ENCODE data around the gene IGSF6. TPM values are rescaled to one million over a fixed set of nuclear protein-coding genes. Genes with fewer than 3 reads are reported as not detected.

IGSF6 gene
- total RNA-seq, 1 experiment from 2014 or later, result not detected

- Mint-ChIP-seq H3K27ac (no peak overlapping the region), H3K9me3 (no peaks in the 10 kb centered on the region), H3K36me3 (ENCODE audit: insufficient read depth in 1 of 3, low read depth in 3 of 3) (peaks cover 0 to 7% (median 2%) of the 10 kb centered on the region in 3 experiments; a peak in 3 of 7 replicates), H3K4me1 (peaks cover 1 to 9% of the 10 kb centered on the region in 2 experiments; a peak in 2 of 4 replicates), H3K4me3 (no peak overlapping the region), H3K27me3 (ENCODE audit: low read depth) (peaks cover 6% of the 10 kb centered on the region)
- no CpG with 5 or more reads among the region's 4 CpGs for WGBS (ENCODE audit: extremely low coverage, insufficient read length, low lambda C conversion rate)
- H2BK15ac ChIP-seq (ENCODE audit: low read depth, low read length), result no peak overlapping the region
- H3K27me3 ChIP-seq (ENCODE audit: insufficient read depth, low read length), result no peaks in the 10 kb centered on the region
- H2BK5ac ChIP-seq (ENCODE audit: insufficient read length, low read length), result no peak overlapping the region
- H4K91ac ChIP-seq (ENCODE audit: insufficient read length, low read depth, low read length), result no peak overlapping the region
- H3T11ph ChIP-seq (ENCODE audit: low read length), result no peak overlapping the region
- no peak for DNase-seq
- H3K23ac ChIP-seq (ENCODE audit: insufficient read length, low read depth, low read length), result no peak overlapping the region
- H4K8ac ChIP-seq (replicated peaks; ENCODE audit: insufficient read length, low read depth, low read length), result no peak overlapping the region
- no peak overlapping the region for H3K18ac ChIP-seq (ENCODE audit: insufficient read length, low read depth, low read length)
- H2BK120ac ChIP-seq (ENCODE audit: low read depth, low read length, poor library complexity, severe bottlenecking), result no peak overlapping the region
- no peaks in the 10 kb centered on the region for H4K20me1 ChIP-seq (ENCODE audit: control insufficient read depth, insufficient read depth, insufficient read length)
- no peak overlapping the region for H2BK12ac ChIP-seq (ENCODE audit: insufficient read length, low read depth, low read length)
- no peak overlapping the region for H2BK20ac ChIP-seq (ENCODE audit: low read depth, low read length, poor library complexity, severe bottlenecking)
- no peak for TF ChIP-seq CTCF (conservative IDR thresholded peaks at IDR 0.05)
- no peak overlapping the region for H3K14ac ChIP-seq (ENCODE audit: insufficient read depth, low read length)
- peaks cover 2% of the 10 kb centered on the region; the same call in 1 of the 2 replicates for H3K4me1 ChIP-seq (ENCODE audit: insufficient read depth, low read length)
- no peak overlapping the region for H2AFZ ChIP-seq (ENCODE audit: low read length)
- no peaks in the 10 kb centered on the region for H3K23me2 ChIP-seq (ENCODE audit: insufficient read length, low read depth, low read length, poor library complexity, severe bottlenecking)
- no peak overlapping the region for H2AK5ac ChIP-seq (ENCODE audit: insufficient read length, low read length)
- no peak overlapping the region for H3K4ac ChIP-seq (ENCODE audit: low read depth, low read length)
- H3K79me2 ChIP-seq (ENCODE audit: insufficient read depth, low read length), result no peaks in the 10 kb centered on the region
- no peaks in the 10 kb centered on the region for H3K79me1 ChIP-seq (ENCODE audit: insufficient read depth, low read depth, low read length, poor library complexity, severe bottlenecking)
- no peak overlapping the region for H3K9ac ChIP-seq (ENCODE audit: extremely low read depth, insufficient read length, low read length)
- H3K4me2 ChIP-seq (ENCODE audit: insufficient read depth, insufficient read length, low read length), result no peak overlapping the region
- no peak overlapping the region for H3K56ac ChIP-seq (ENCODE audit: insufficient read length, low read depth, low read length)
- H3K27ac ChIP-seq (ENCODE audit: insufficient read length, low read depth, low read length), result no peak overlapping the region
- no peak overlapping the region for H4K5ac ChIP-seq (ENCODE audit: insufficient read length, low read depth, low read length)
- no peaks in the 10 kb centered on the region for H3K9me3 ChIP-seq (ENCODE audit: control insufficient read depth, low read depth, low read length)
Observed at GRCh38 chr16:21659124-21659523, 6.7 kb upstream of the IGSF6 start.
